GM21786 (cell line): Measurements from ENCODE around the gene SIPA1.

ENCODE experiments used
- ATAC-seq: cut with Tn5 transposase; IDR thresholded peaks from one replicate; pipeline ENCODE4 v1.9.1; 2021; ENCODE audit not compliant: unreplicated experiment

Gene SIPA1

GRCh38 chr11:65642014-65642671, 4.2 kb downstream of the SIPA1 start:
- no peak for ATAC-seq

- ATAC-seq: no peak
Measured at GRCh38 chr11:65643971-65644370, 6.1 kb downstream of the SIPA1 start.

GRCh38 chr11:65644837-65645236, 6.9 kb downstream of the SIPA1 start:
- no peak for ATAC-seq

- ATAC-seq: no peak
Measured at GRCh38 chr11:65645710-65646109, 7.8 kb downstream of the SIPA1 start.

GRCh38 chr11:65646288-65646957, 8.5 kb downstream of the SIPA1 start:
- no peak for ATAC-seq

GRCh38 chr11:65646958-65647701, 9.2 kb downstream of the SIPA1 start:
- ATAC-seq: no peak

GRCh38 chr11:65648997-65649493, 11.1 kb downstream of the SIPA1 start:
- ATAC-seq: no peak

- no peak for ATAC-seq
Measured at GRCh38 chr11:65649656-65650546, 12.0 kb downstream of the SIPA1 start.

GRCh38 chr11:65650547-65651338, 12.8 kb downstream of the SIPA1 start:
- ATAC-seq: no peak

- ATAC-seq: no peak
Measured at GRCh38 chr11:65651339-65651588, 13.4 kb downstream of the SIPA1 start.

GRCh38 chr11:65651589-65652510, 13.9 kb downstream of the SIPA1 start:
- no peak for ATAC-seq

GRCh38 chr11:65652511-65653228, 14.8 kb downstream of the SIPA1 start:
- peak; percentile 75 for ATAC-seq

GRCh38 chr11:65653229-65654225, 15.6 kb downstream of the SIPA1 start:
- no peak for ATAC-seq

GRCh38 chr11:65654375-65655349, 16.8 kb downstream of the SIPA1 start:
- no peak for ATAC-seq

GRCh38 chr11:65655570-65656332, 17.9 kb downstream of the SIPA1 start:
- no peak for ATAC-seq

- ATAC-seq: no peak
Measured at GRCh38 chr11:65657426-65657825, 19.5 kb downstream of the SIPA1 start.
